Neuronal stem cell (in vitro differentiated cells): ENCODE measurements around the gene XPO5.
"Not testable (repeated sequence)": the region's sequence is repeated elsewhere in the genome, so short reads cannot be mapped to it uniquely, and the experiment has no call there.

ENCODE experiments used
- DNase-seq: peaks from one replicate; pipeline ENCODE4 v3.0.0-alpha.2; 2013; ENCODE audit warnings: low spot score
- H2AFZ ChIP-seq: one replicate; pipeline ENCODE4 v1.6.1; 2013; ENCODE audit warnings: mild to moderate bottlenecking, low read length, inconsistent platforms
- H2AK5ac ChIP-seq: 2 replicates; pipeline ENCODE4 v1.6.1; 2013; ENCODE audit warnings: low read depth, mild to moderate bottlenecking, inconsistent platforms, low read length, moderate library complexity, mixed read lengths
- H2BK120ac ChIP-seq: 2 replicates; pipeline ENCODE4 v1.6.1; 2013; ENCODE audit warnings: low read depth, mild to moderate bottlenecking, inconsistent platforms, low read length, moderate library complexity, mixed read lengths
- H2BK12ac ChIP-seq: one replicate; pipeline ENCODE4 v1.6.1; 2013; ENCODE audit warnings: low read length, inconsistent platforms
- H2BK15ac ChIP-seq: 2 replicates; pipeline ENCODE4 v1.6.1; 2013; ENCODE audit warnings: mild to moderate bottlenecking, low read length, inconsistent platforms, mixed read lengths
- H2BK5ac ChIP-seq: one replicate; pipeline ENCODE4 v1.6.1; 2013; ENCODE audit warnings: inconsistent platforms, mild to moderate bottlenecking, low read length, moderate library complexity
- H3K14ac ChIP-seq: one replicate; pipeline ENCODE4 v1.6.1; 2013; ENCODE audit warnings: low read length, inconsistent platforms
- H3K18ac ChIP-seq: 2 replicates; pipeline ENCODE4 v1.6.1; 2013; ENCODE audit warnings: low read length, inconsistent platforms
- H3K23ac ChIP-seq: 2 replicates; pipeline ENCODE4 v1.6.1; 2013; ENCODE audit warnings: low read depth, mild to moderate bottlenecking, mixed read lengths, low read length, inconsistent platforms; ENCODE audit not compliant: poor library complexity
- H3K27ac ChIP-seq: replicated peaks from 3 replicates; pipeline ENCODE4 v1.5.1; 2013; ENCODE audit warnings: low read length, inconsistent platforms
- H3K27me3 ChIP-seq, 3 experiments: 2 replicates each; pipeline ENCODE4 v1.6.1; 2013; ENCODE audit warnings: low read length in 3 of 3, mild to moderate bottlenecking in 2 of 3, inconsistent platforms in 1 of 3, low read depth in 1 of 3, mixed read lengths in 1 of 3, moderate library complexity in 1 of 3; ENCODE audit not compliant: control insufficient read depth in 3 of 3, insufficient read depth in 3 of 3
- H3K36me3 ChIP-seq, 2 donors: replicated peaks in 1 of 2; 2 replicates each; pipeline ENCODE4 v1.6.1; 2013; ENCODE audit warnings: low read length in 2 of 2; ENCODE audit not compliant: control insufficient read depth in 2 of 2, insufficient read depth in 2 of 2
- H3K4ac ChIP-seq: 2 replicates; pipeline ENCODE4 v1.6.1; 2013; ENCODE audit warnings: inconsistent platforms, mild to moderate bottlenecking, low read length, moderate library complexity
- H3K4me1 ChIP-seq, 2 donors: 1 replicate in 1 of 2; 2 replicates in 1 of 2; pipeline ENCODE4 v1.6.1; 2013; ENCODE audit warnings: low read length in 2 of 2, low read depth in 1 of 2; ENCODE audit not compliant: control insufficient read depth in 2 of 2, insufficient read depth in 1 of 2
- H3K4me2 ChIP-seq: one replicate; pipeline ENCODE4 v1.6.1; 2013; ENCODE audit warnings: mild to moderate bottlenecking, low read length, inconsistent platforms; ENCODE audit not compliant: insufficient read depth, poor library complexity, severe bottlenecking
- H3K4me3 ChIP-seq, 2 donors: 2 replicates each; pipeline ENCODE4 v1.5.1; 2013; ENCODE audit warnings: low read length in 2 of 2, mild to moderate bottlenecking in 2 of 2, inconsistent platforms in 1 of 2, moderate library complexity in 1 of 2
- H3K79me1 ChIP-seq: one replicate; pipeline ENCODE4 v1.6.1; 2013; ENCODE audit warnings: low read depth, mild to moderate bottlenecking, inconsistent platforms, low read length, moderate library complexity
- H3K9ac ChIP-seq: one replicate; pipeline ENCODE4 v1.6.1; 2013; ENCODE audit warnings: mild to moderate bottlenecking, low read depth, low read length, inconsistent platforms; ENCODE audit not compliant: poor library complexity
- H3K9me3 ChIP-seq, 2 donors: replicated peaks in 1 of 2; 2 replicates each; pipeline versions ENCODE3 to v1.6.1; 2013; ENCODE audit warnings: low read length in 2 of 2, mild to moderate bottlenecking in 2 of 2, inconsistent platforms in 1 of 2, low read depth in 1 of 2, mixed read lengths in 1 of 2, moderate library complexity in 1 of 2; ENCODE audit not compliant: control insufficient read depth in 2 of 2, insufficient read depth in 1 of 2
- H4K8ac ChIP-seq: one replicate; pipeline ENCODE4 v1.6.1; 2013; ENCODE audit warnings: low read depth, mild to moderate bottlenecking, inconsistent platforms, low read length, moderate library complexity
- H4K91ac ChIP-seq: one replicate; pipeline ENCODE4 v1.6.1; 2013; ENCODE audit warnings: low read length, low read depth, mild to moderate bottlenecking, inconsistent platforms; ENCODE audit not compliant: poor library complexity
- WGBS, 2 donors: extraction: QIAGEN DNeasy Blood & Tissue Kit; methylation state at CpG; one replicate each; pipeline ENCODE4 v1.1.7; 2013; ENCODE audit warnings: missing lambda C conversion rate in 2 of 2, mixed read lengths in 1 of 2; ENCODE audit not compliant: insufficient read length in 2 of 2, insufficient replicate concordance in 1 of 2; ENCODE audit errors: extremely low coverage in 2 of 2; 5-methylcytosine and 5-hydroxymethylcytosine counted together

The XPO5 gene

GRCh38 chr6:43604174-43604573, 28.3 kb upstream of the XPO5 start:
- H3K9me3 ChIP-seq, result no peaks in the 10 kb centered on the region
- no peak for DNase-seq
- no peak overlapping the region for H3K4ac ChIP-seq
- H3K79me1 ChIP-seq, result no peaks in the 10 kb centered on the region
- H3K4me3 ChIP-seq, result no peak overlapping the region
- H3K36me3 ChIP-seq, result peaks cover 8 to 91% of the 10 kb centered on the region in 2 donors
- no CpG with 5 or more reads among the region's 2 CpGs for WGBS, 2 donors
- H2BK15ac ChIP-seq, result no peak overlapping the region
- H4K91ac ChIP-seq, result no peak overlapping the region
- no peak overlapping the region for H3K14ac ChIP-seq
- H3K9ac ChIP-seq, result no peak overlapping the region
- no peak overlapping the region for H2BK120ac ChIP-seq
- no peak overlapping the region for H3K4me2 ChIP-seq
- no peak overlapping the region for H3K18ac ChIP-seq
- no peaks in the 10 kb centered on the region for H3K27me3 ChIP-seq
- no peak overlapping the region for H4K8ac ChIP-seq
- H3K27ac ChIP-seq, result no peak overlapping the region
- no peak overlapping the region for H2AK5ac ChIP-seq
- H2BK12ac ChIP-seq, result no peak overlapping the region
- H2AFZ ChIP-seq, result no peak overlapping the region
- no peak overlapping the region for H2BK5ac ChIP-seq
- H3K4me1 ChIP-seq, result no peaks in the 10 kb centered on the region
- no peak overlapping the region for H3K23ac ChIP-seq

- H3K4me1 ChIP-seq, result no peaks in the 10 kb centered on the region
- H3K9me3 ChIP-seq, result no peaks in the 10 kb centered on the region
- no peak overlapping the region for H2AFZ ChIP-seq
- no peak overlapping the region for H4K91ac ChIP-seq
- no peak overlapping the region for H3K27ac ChIP-seq
- no peak overlapping the region for H3K18ac ChIP-seq
- no CpG with 5 or more reads among the region's 2 CpGs for WGBS, 2 donors
- H3K4me2 ChIP-seq, result no peak overlapping the region
- H3K14ac ChIP-seq, result no peak overlapping the region
- H4K8ac ChIP-seq, result no peak overlapping the region
- no peak overlapping the region for H2BK5ac ChIP-seq
- H2AK5ac ChIP-seq, result no peak overlapping the region
- no peaks in the 10 kb centered on the region for H3K27me3 ChIP-seq
- no peak overlapping the region for H2BK120ac ChIP-seq
- H3K4ac ChIP-seq, result no peak overlapping the region
- no peak overlapping the region for H2BK12ac ChIP-seq
- H3K9ac ChIP-seq, result no peak overlapping the region
- H3K23ac ChIP-seq, result no peak overlapping the region
- H3K36me3 ChIP-seq, result peaks cover 8 to 85% of the 10 kb centered on the region in 2 donors
- H2BK15ac ChIP-seq, result no peak overlapping the region
- H3K4me3 ChIP-seq, result no peak overlapping the region
- no peak for DNase-seq
- H3K79me1 ChIP-seq, result no peaks in the 10 kb centered on the region
Measured at GRCh38 chr6:43600595-43600994, 24.8 kb upstream of the XPO5 start.

GRCh38 chr6:43593938-43594337, 18.1 kb upstream of the XPO5 start:
- no peak overlapping the region for H3K27ac ChIP-seq
- H2BK5ac ChIP-seq, result no peak overlapping the region
- H3K4me2 ChIP-seq, result no peak overlapping the region
- no peak overlapping the region for H3K4ac ChIP-seq
- no peak overlapping the region for H3K23ac ChIP-seq
- no peak overlapping the region for H4K91ac ChIP-seq
- H4K8ac ChIP-seq, result no peak overlapping the region
- no peak overlapping the region for H3K14ac ChIP-seq
- WGBS, 2 donors, result no CpG with 5 or more reads among the region's 1 CpG
- H3K4me3 ChIP-seq, result no peak overlapping the region
- H3K79me1 ChIP-seq, result no peaks in the 10 kb centered on the region
- peaks cover 0 to 81% of the 10 kb centered on the region in 2 donors for H3K36me3 ChIP-seq
- no peak overlapping the region for H2AK5ac ChIP-seq
- H3K9ac ChIP-seq, result no peak overlapping the region
- no peak overlapping the region for H2BK120ac ChIP-seq
- H2BK12ac ChIP-seq, result no peak overlapping the region
- no peak overlapping the region for H2AFZ ChIP-seq
- DNase-seq, result no peak
- no peaks in the 10 kb centered on the region for H3K4me1 ChIP-seq
- no peak overlapping the region for H3K18ac ChIP-seq
- H3K27me3 ChIP-seq, result no peaks in the 10 kb centered on the region
- H2BK15ac ChIP-seq, result no peak overlapping the region
- no peaks in the 10 kb centered on the region for H3K9me3 ChIP-seq

GRCh38 chr6:43589564-43589963, 13.7 kb upstream of the XPO5 start:
- H4K91ac ChIP-seq, H4K8ac ChIP-seq, H3K18ac ChIP-seq, H3K4me1 ChIP-seq, H3K14ac ChIP-seq, H2BK12ac ChIP-seq, H3K27ac ChIP-seq, H2BK15ac ChIP-seq, H2AK5ac ChIP-seq, H3K4me2 ChIP-seq, H3K27me3 ChIP-seq, H2AFZ ChIP-seq, H3K9me3 ChIP-seq, H3K4me3 ChIP-seq, H2BK5ac ChIP-seq, H2BK120ac ChIP-seq, H3K79me1 ChIP-seq, H3K4ac ChIP-seq, H3K23ac ChIP-seq, DNase-seq, H3K9ac ChIP-seq: not testable (repeated sequence)
- WGBS, 2 donors, result no CpG with 5 or more reads among the region's 1 CpG
- peaks cover 11 to 92% of the 10 kb centered on the region in 2 donors for H3K36me3 ChIP-seq
